Panc1 (cell line): ENCODE data around the gene NHSL1. TPM values are rescaled to one million over a fixed set of nuclear protein-coding genes. Genes with fewer than 3 reads are reported as not detected.

Experiments used
- ATAC-seq: fragments of 200-7000 bp; cut with Tn5 transposase; 2 replicates; pipeline ENCODE4 v1.9.1; 2020; ENCODE audit warnings: mild to moderate bottlenecking, moderate library complexity
- BruUV-seq: library from RNA; stranded (reverse); fragments of 400-500 nt; replicated peaks from 2 replicates; lab custom pipeline; 2021; lab: Mats Ljungman, UMichigan
- CTCF ChIA-PET: fragments of 300-600 bp; sonication (Branson Sonifier 250); formaldehyde crosslinking; loops from one replicate; lab custom pipeline; 2022; ENCODE audit warnings: antibody characterized with exemption; lab: Charles Lee
- POLR2A ChIA-PET: fragments of 300-600 bp; sonication (Branson Sonifier 250); formaldehyde crosslinking; loops from one replicate; lab custom pipeline; 2022; ENCODE audit warnings: antibody characterized with exemption; lab: Charles Lee
- DNase-seq: peaks from one replicate; pipeline ENCODE4 v3.0.0-alpha.2; 2010; ENCODE audit warnings: low read depth, low spot score
- H3K27ac ChIP-seq: 2 replicates; pipeline ENCODE4 v1.5.1; 2011; ENCODE audit warnings: mild to moderate bottlenecking, low read length, inconsistent platforms
- H3K27me3 ChIP-seq: fragments of 200-500 bp; sonication (Bioruptor generic); 2 replicates; pipeline ENCODE4 v1.6.0; 2014; ENCODE audit warnings: low read length, inconsistent platforms; ENCODE audit not compliant: control insufficient read depth, insufficient read depth
- H3K36me3 ChIP-seq: fragments of 200-500 bp; sonication (Bioruptor generic); 2 replicates; pipeline ENCODE4 v1.5.1; 2014; ENCODE audit warnings: inconsistent platforms, mild to moderate bottlenecking, low read length, moderate library complexity; ENCODE audit not compliant: control insufficient read depth, insufficient read depth
- H3K4me1 ChIP-seq: 2 replicates; pipeline ENCODE4 v1.5.1; 2011; ENCODE audit warnings: inconsistent platforms, mild to moderate bottlenecking, low read length, moderate library complexity; ENCODE audit not compliant: control insufficient read depth, insufficient read depth
- H3K4me3 ChIP-seq, 2 experiments: 2 replicates each; pipeline ENCODE4 v1.5.1; 2011 to 2012; ENCODE audit warnings: low read depth in 2 of 2, low read length in 2 of 2, mild to moderate bottlenecking in 2 of 2, inconsistent platforms in 1 of 2, moderate library complexity in 1 of 2
- H3K9me3 ChIP-seq: fragments of 200-500 bp; sonication (Bioruptor generic); 2 replicates; pipeline ENCODE4 v1.5.1; 2014; ENCODE audit warnings: low read depth, mild to moderate bottlenecking, inconsistent platforms, low read length, moderate library complexity; ENCODE audit not compliant: control insufficient read depth, insufficient read depth
- CTCF ChIP-seq: fragments of 450-650 bp; IDR thresholded peaks from 2 replicates; pipeline ENCODE4 v1.5.1; 2017; ENCODE audit warnings: mild to moderate bottlenecking
- POLR2AphosphoS5 ChIP-seq: IDR thresholded peaks from 2 replicates; pipeline ENCODE4 v1.6.1; 2012; ENCODE audit warnings: mild to moderate bottlenecking, low read depth, low read length, moderate library complexity
- REST ChIP-seq, 2 experiments: IDR thresholded peaks; 2 replicates each; pipeline ENCODE4 v1.6.1; 2011 to 2012; ENCODE audit warnings: low read depth in 2 of 2, control low read depth in 1 of 2, low read length in 1 of 2, mild to moderate bottlenecking in 1 of 2, moderate library complexity in 1 of 2; ENCODE audit not compliant: insufficient read depth in 1 of 2
- SIN3A ChIP-seq: IDR thresholded peaks from 2 replicates; pipeline ENCODE4 v1.6.1; 2012; ENCODE audit warnings: low read depth, mild to moderate bottlenecking, low read length, moderate library complexity, borderline replicate concordance; ENCODE audit not compliant: insufficient read depth
- in situ Hi-C: cut with HindIII; loops from 2 replicates; pipeline ENCODE4 v1.10.0; 2016; ENCODE audit warnings: low sequenced_read_pairs, low pct_unique_long_range_greater_than_20kb
- intact Hi-C: fragments of 100-400 bp; cut with micrococcal nuclease; formaldehyde crosslinking; loops from one replicate; pipeline ENCODE4 v1.10.0; 2022; ENCODE audit not compliant: unreplicated experiment
- microRNA-seq: library from miRNA; unstranded; fragments of <30 nt; microRNA quantifications from one replicate; pipeline ENCODE4 v1.1.0, GENCODE V29; 2020; ENCODE audit not compliant: unreplicated experiment
- total RNA-seq: library from RNA; stranded (reverse); gene quantifications from one replicate; pipeline ENCODE4 v1.2.1, GENCODE V29; 2021; ENCODE audit not compliant: unreplicated experiment

The NHSL1 gene
- total RNA-seq, 1 experiment from 2014 or later, result 20.6 TPM

- no peaks in the 10 kb centered on the region for H3K9me3 ChIP-seq
- no peak overlapping the region for H3K4me3 ChIP-seq
- no peaks in the 10 kb centered on the region for H3K36me3 ChIP-seq
- DNase-seq (no peak), ATAC-seq (no peak)
- ChIA-PET CTCF (interaction anchor here (0.6 kb wide), 1 partner anchor 212 kb away, joined by 4 read pairs; no protein-coding TSS in a partner anchor), POLR2A (no interaction called here)
- in situ Hi-C loops (no loop called here), intact Hi-C loops (no loop called here)
- H3K4me1 ChIP-seq, result no peaks in the 10 kb centered on the region
- no peak overlapping the region for H3K27ac ChIP-seq
- BruUV-seq, result no TSS peak
- TF ChIP-seq SIN3A (no peak), CTCF (no peak), REST (IDR thresholded peaks at IDR 0.05; ENCODE audit: insufficient read depth in 1 of 2, low read depth in 2 of 2, low read length in 1 of 2) (no peak)
- no peaks in the 10 kb centered on the region; the same call in 1 of the 2 replicates for H3K27me3 ChIP-seq
Observed at GRCh38 chr6:138374230-138374629, 125.1 kb downstream of the NHSL1 start.

GRCh38 chr6:138372711-138373463, 126.4 kb downstream of the NHSL1 start:
- CTCF ChIA-PET, result no interaction called here
- intact Hi-C loops, result no loop called here

More at GRCh38 chr6:138372711-138373463, 126.4 kb downstream of the NHSL1 start:
- H3K4me1 ChIP-seq, result no peaks in the 10 kb centered on the region
- POLR2A ChIA-PET, result no interaction called here
- in situ Hi-C loops, result no loop called here
- ATAC-seq (no peak), DNase-seq (no peak)
- no peak overlapping the region for H3K27ac ChIP-seq
- no peaks in the 10 kb centered on the region; the same call in 1 of the 2 replicates for H3K27me3 ChIP-seq
- H3K4me3 ChIP-seq, result no peak overlapping the region
- TF ChIP-seq SIN3A (no peak), POLR2AphosphoS5 (no peak), CTCF (no peak)
- BruUV-seq, result no TSS peak
- H3K9me3 ChIP-seq, result no peaks in the 10 kb centered on the region
- no peaks in the 10 kb centered on the region for H3K36me3 ChIP-seq

Small RNA genes within 50 kb of the gene (microRNA-seq; reads per million reads assigned to microRNA genes)
- 7.0 reads per million, percentile 21 among the genes with 10 or more reads in this experiment for gene MIR3145

Other genes starting within 250 kb of the NHSL1 start
- gene SMIM28, start 121.6 kb downstream of the NHSL1 start, total RNA-seq, result not detected
- 48.1 TPM for gene HEBP2, start 95.3 kb downstream of the NHSL1 start, total RNA-seq